IMR-90 (cell line): Measurements from ENCODE around the gene HNRNPLL. TPM values are rescaled to one million over a fixed set of nuclear protein-coding genes. Genes with fewer than 3 reads are reported as not detected.

ENCODE experiments used
- ATAC-seq: fragments of 200-7000 bp; cut with Tn5 transposase; 2 replicates; pipeline ENCODE4 v1.9.1; 2020; ENCODE audit warnings: low read depth, mild to moderate bottlenecking, moderate library complexity
- BruUV-seq: library from RNA; stranded (reverse); fragments of 400-500 nt; replicated peaks from 2 replicates; lab custom pipeline; 2021; lab: Mats Ljungman, UMichigan
- CTCF ChIA-PET: fragments of 300-600 bp; formaldehyde crosslinking; extraction: SDS; loops from one replicate; lab custom pipeline; 2021; ENCODE audit warnings: antibody characterized with exemption; lab: Yijun Ruan, JAX
- POLR2A ChIA-PET: fragments of 300-600 bp; sonication (Branson Sonifier 250); formaldehyde crosslinking; loops from one replicate; lab custom pipeline; 2022; ENCODE audit warnings: antibody characterized with exemption; ENCODE audit not compliant: unreplicated experiment; lab: Charles Lee
- DNase-seq: peaks from one replicate; pipeline ENCODE4 v3.0.0; 2013
- H2AFZ ChIP-seq: replicated peaks from 2 replicates; pipeline ENCODE3; 2013; ENCODE audit warnings: low read length, mild to moderate bottlenecking; ENCODE audit not compliant: poor library complexity
- H2AK5ac ChIP-seq: 2 replicates; pipeline ENCODE4 v1.6.1; 2013; ENCODE audit warnings: low read depth, low read length, inconsistent platforms
- H2AK9ac ChIP-seq: replicated peaks from 2 replicates; pipeline ENCODE3; 2013; ENCODE audit warnings: mild to moderate bottlenecking, low read depth, low read length, moderate library complexity; ENCODE audit not compliant: poor library complexity
- H2BK120ac ChIP-seq: 2 replicates; pipeline ENCODE4 v1.6.1; 2013; ENCODE audit warnings: low read depth, low read length, inconsistent platforms
- H2BK15ac ChIP-seq: 3 replicates; pipeline ENCODE4 v1.6.1; 2013; ENCODE audit warnings: low read depth, low read length, inconsistent platforms
- H2BK20ac ChIP-seq: 2 replicates; pipeline ENCODE4 v1.6.1; 2013; ENCODE audit warnings: low read depth, mild to moderate bottlenecking, inconsistent platforms, low read length, moderate library complexity
- H2BK5ac ChIP-seq: 2 replicates; pipeline ENCODE4 v1.6.1; 2013; ENCODE audit warnings: mild to moderate bottlenecking, low read depth, low read length, inconsistent platforms; ENCODE audit not compliant: poor library complexity, severe bottlenecking
- H3K14ac ChIP-seq: replicated peaks from 2 replicates; pipeline ENCODE4 v1.6.1; 2013; ENCODE audit warnings: low read depth, low read length, inconsistent platforms
- H3K18ac ChIP-seq: 2 replicates; pipeline ENCODE4 v1.6.1; 2013; ENCODE audit warnings: low read depth, low read length, control low read depth
- H3K23ac ChIP-seq: 2 replicates; pipeline ENCODE4 v1.6.1; 2013; ENCODE audit warnings: low read depth, low read length, inconsistent platforms
- H3K27ac ChIP-seq: 2 replicates; pipeline ENCODE4 v1.5.1; 2013; ENCODE audit warnings: mild to moderate bottlenecking, control low read depth, low read length; ENCODE audit not compliant: insufficient read depth
- H3K27me3 ChIP-seq: 2 replicates; pipeline ENCODE4 v1.6.1; 2013; ENCODE audit warnings: low read length; ENCODE audit not compliant: control insufficient read depth, insufficient read depth
- H3K36me3 ChIP-seq: 2 replicates; pipeline ENCODE4 v1.6.1; 2013; ENCODE audit warnings: low read length, mixed read lengths; ENCODE audit not compliant: control insufficient read depth, insufficient read depth
- H3K4ac ChIP-seq: 2 replicates; pipeline ENCODE4 v1.6.1; 2013; ENCODE audit warnings: low read depth, low read length, inconsistent platforms
- H3K4me1 ChIP-seq: 2 replicates; pipeline ENCODE4 v1.6.1; 2013; ENCODE audit warnings: low read length, mixed read lengths; ENCODE audit not compliant: control insufficient read depth, insufficient read depth
- H3K4me2 ChIP-seq: 2 replicates; pipeline ENCODE4 v1.6.1; 2013; ENCODE audit warnings: low read depth, mild to moderate bottlenecking, control low read depth, low read length, moderate library complexity
- H3K4me3 ChIP-seq: 2 replicates; pipeline ENCODE4 v1.5.1; 2013; ENCODE audit warnings: low read depth, mild to moderate bottlenecking, control low read depth, low read length, moderate library complexity; ENCODE audit not compliant: insufficient read depth
- H3K56ac ChIP-seq: 2 replicates; pipeline ENCODE4 v1.6.1; 2013; ENCODE audit warnings: low read length, inconsistent platforms; ENCODE audit not compliant: insufficient read depth; ENCODE audit errors: extremely low read depth
- H3K79me1 ChIP-seq, 2 experiments: 2 replicates each; pipeline ENCODE4 v1.6.1; 2013; ENCODE audit warnings: low read length in 2 of 2, inconsistent platforms in 1 of 2, low read depth in 1 of 2
- H3K9ac ChIP-seq: 2 replicates; pipeline ENCODE4 v1.6.1; 2013; ENCODE audit warnings: low read depth, low read length, control low read depth
- H3K9me1 ChIP-seq: 2 replicates; pipeline ENCODE4 v1.6.1; 2013; ENCODE audit warnings: low read length, inconsistent platforms; ENCODE audit not compliant: insufficient read depth
- H3K9me3 ChIP-seq: 2 replicates; pipeline ENCODE4 v1.6.1; 2013; ENCODE audit warnings: low read length; ENCODE audit not compliant: control insufficient read depth, insufficient read depth
- H4K20me1 ChIP-seq: 2 replicates; pipeline ENCODE4 v1.6.1; 2013; ENCODE audit warnings: low read length, inconsistent platforms; ENCODE audit not compliant: insufficient read depth
- H4K5ac ChIP-seq: 2 replicates; pipeline ENCODE4 v1.6.1; 2013; ENCODE audit warnings: mild to moderate bottlenecking, low read depth, low read length, control low read depth
- H4K8ac ChIP-seq, 2 experiments: 2 replicates each; pipeline ENCODE4 v1.6.1; 2013; ENCODE audit warnings: low read depth in 2 of 2, low read length in 2 of 2, control low read depth in 1 of 2, inconsistent platforms in 1 of 2
- H4K91ac ChIP-seq: 2 replicates; pipeline ENCODE4 v1.6.1; 2013; ENCODE audit warnings: low read depth, low read length, inconsistent platforms; ENCODE audit not compliant: insufficient read depth
- CEBPB ChIP-seq: IDR thresholded peaks from 2 replicates; pipeline ENCODE4 v1.6.1; 2012; ENCODE audit warnings: low read depth, low read length, improper control_type of control experiment
- CHD1 ChIP-seq: IDR thresholded peaks from 2 replicates; pipeline ENCODE4 v1.6.1; 2012; ENCODE audit warnings: low read depth, low read length, improper control_type of control experiment
- MAFK ChIP-seq: IDR thresholded peaks from 2 replicates; pipeline ENCODE4 v1.6.1; 2012; ENCODE audit warnings: low read depth, low read length, improper control_type of control experiment
- MXI1 ChIP-seq: IDR thresholded peaks from 2 replicates; pipeline ENCODE4 v1.6.1; 2012; ENCODE audit warnings: low read depth, mild to moderate bottlenecking, low read length, moderate library complexity, borderline replicate concordance
- NFE2L2 ChIP-seq: fragments of 150-350 bp; IDR thresholded peaks from 2 replicates; pipeline ENCODE4 v1.6.1; 2016; ENCODE audit warnings: low read depth, mild to moderate bottlenecking, low read length
- POLR2A ChIP-seq: IDR thresholded peaks from 2 replicates; pipeline ENCODE4 v1.6.1; 2012; ENCODE audit warnings: mild to moderate bottlenecking, low read depth, low read length
- RAD21 ChIP-seq: IDR thresholded peaks from 2 replicates; pipeline ENCODE4 v1.6.1; 2012; ENCODE audit warnings: low read length, improper control_type of control experiment
- RCOR1 ChIP-seq: IDR thresholded peaks from 2 replicates; pipeline ENCODE4 v1.6.1; 2012; ENCODE audit warnings: mild to moderate bottlenecking, low read length, improper control_type of control experiment; ENCODE audit not compliant: insufficient replicate concordance
- RFX5 ChIP-seq: IDR thresholded peaks from 2 replicates; pipeline ENCODE4 v1.8.0; 2012; ENCODE audit warnings: low read depth, mild to moderate bottlenecking, low read length, moderate library complexity
- USF2 ChIP-seq: fragments of 150-350 bp; IDR thresholded peaks from 2 replicates; pipeline ENCODE4 v1.6.1; 2017; ENCODE audit warnings: mild to moderate bottlenecking, antibody characterized with exemption, low read length, low read depth
- WGBS, 2 experiments: methylation state at CpG; one replicate each; pipeline versions ENCODE4 v1.1.5 to v1.1.7; 2013; ENCODE audit warnings: missing lambda C conversion rate in 2 of 2; ENCODE audit not compliant: insufficient read length in 1 of 2; ENCODE audit errors: extremely low coverage in 2 of 2; 5-methylcytosine and 5-hydroxymethylcytosine counted together
- dilution Hi-C: fragments of 300-500 bp; cut with HindIII; formaldehyde crosslinking; loops from one replicate; pipeline ENCODE4 v1.14.3; 2018; ENCODE audit warnings: low sequenced_read_pairs; ENCODE audit not compliant: unreplicated experiment
- in situ Hi-C: fragments of 300-500 bp; cut with MboI; formaldehyde crosslinking; loops from 3 replicates; pipeline ENCODE4 v1.14.3; 2019; ENCODE audit warnings: low sequenced_read_pairs, inconsistent platforms, mixed read lengths
- intact Hi-C: fragments of 100-400 bp; cut with micrococcal nuclease; formaldehyde crosslinking; loops from 2 replicates; pipeline ENCODE4 v1.10.0; 2022
- polyA plus RNA-seq, 3 experiments: library from polyadenylated mRNA; depleted of rRNA; stranded (reverse); fragments of >200 nt; gene quantifications; 2 replicates each; pipeline ENCODE4 v1.2.3, GENCODE V29; 2012; ENCODE audit warnings: low replicate concordance in 1 of 3
- total RNA-seq: library from RNA; depleted of rRNA; stranded (reverse); fragments of >200 nt; gene quantifications from 2 replicates; pipeline ENCODE4 v1.2.3, GENCODE V29; 2012

The HNRNPLL gene
- total and polyA plus RNA-seq, 2 of the 4 experiments (the other 2 are of a cell fraction), result 23.7 to 53.1 TPM

DNA sequence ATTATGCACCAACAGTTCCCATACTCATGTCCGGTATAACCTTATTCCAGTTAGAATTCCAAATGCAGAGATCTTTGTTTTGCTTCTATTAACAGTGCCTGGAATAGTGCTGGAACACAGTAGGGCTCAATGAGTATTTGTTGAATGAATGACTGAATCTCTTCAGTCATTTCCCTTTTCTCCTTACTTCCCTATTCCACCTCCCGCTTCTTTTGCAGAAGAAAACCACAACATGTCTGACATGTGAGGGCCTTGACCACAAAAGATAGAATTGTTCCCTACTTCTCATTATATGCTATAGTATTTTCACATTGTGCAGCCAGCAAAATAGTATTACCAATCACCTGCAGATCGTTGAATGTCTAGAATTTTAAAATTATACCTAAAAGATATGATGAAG is 19.5 kb upstream of the HNRNPLL start:
- WGBS, 2 experiments, result no CpG with 5 or more reads among the region's 3 CpGs
- DNase-seq, result no peak
- Histone ChIP-seq H2AFZ (no peak overlapping the region), H3K4me1 (no peaks in the 10 kb centered on the region), H3K4me2 (no peak overlapping the region), H3K36me3 (no peaks in the 10 kb centered on the region), H2AK5ac (no peak overlapping the region), H4K20me1 (no peaks in the 10 kb centered on the region), H2BK5ac (no peak overlapping the region), H4K5ac (no peak overlapping the region), H3K27ac (no peak overlapping the region), H2BK20ac (no peak overlapping the region), H3K9me3 (no peaks in the 10 kb centered on the region), H3K56ac (no peak overlapping the region), H3K18ac (no peak overlapping the region), H3K4ac (no peak overlapping the region), H2BK15ac (no peak overlapping the region), H4K8ac (no peak overlapping the region), H3K27me3 (peaks cover 14% of the 10 kb centered on the region), H3K79me1 (no peaks in the 10 kb centered on the region), H2BK120ac (no peak overlapping the region), H4K91ac (no peak overlapping the region), H3K14ac (no peak overlapping the region), H3K9ac (no peak overlapping the region), H3K9me1 (no peaks in the 10 kb centered on the region), H3K23ac (no peak overlapping the region), H2AK9ac (no peak overlapping the region), H3K4me3 (no peak overlapping the region)
- intact Hi-C loops (no loop called here), dilution Hi-C loops (no loop called here), in situ Hi-C loops (no loop called here)
- POLR2A ChIA-PET, result no interaction called here
- CTCF ChIA-PET, result no interaction called here
- ATAC-seq, result no peak
- TF ChIP-seq USF2 (no peak), CHD1 (no peak), POLR2A (no peak), RAD21 (no peak), RCOR1 (no peak), NFE2L2 (no peak), RFX5 (no peak), MXI1 (no peak), CEBPB (no peak), MAFK (no peak)
- BruUV-seq, result no TSS peak
